CD8-positive, alpha-beta memory T cell (primary cell): Measurements from ENCODE around the gene SFTPA1. TPM values are rescaled to one million over a fixed set of nuclear protein-coding genes. Genes with fewer than 3 reads are reported as not detected.
"Not testable (repeated sequence)": the region's sequence is repeated elsewhere in the genome, so short reads cannot be mapped to it uniquely, and the experiment has no call there.

Experiments
- CTCF ChIA-PET: fragments of 350-600 bp; sonication (Branson Sonifier 250); formaldehyde crosslinking; loops from one replicate; lab custom pipeline; 2021; ENCODE audit warnings: antibody characterized with exemption; lab: Charles Lee
- POLR2A ChIA-PET: fragments of 350-600 bp; sonication (Branson Sonifier 250); formaldehyde crosslinking; loops from one replicate; lab custom pipeline; 2021; ENCODE audit warnings: antibody characterized with exemption; lab: Charles Lee
- DNase-seq, 5 donors: peaks; one replicate each; pipeline versions ENCODE4 v3.0.0 to v3.0.0-alpha.2; 2020 to 2022; ENCODE audit warnings: mixed read lengths in 1 of 5
- H3K27ac ChIP-seq: one replicate; pipeline ENCODE4 v1.7.0; 2013; ENCODE audit warnings: low read depth, mild to moderate bottlenecking, low read length, moderate library complexity
- H3K27me3 ChIP-seq: 2 replicates; pipeline ENCODE4 v1.7.0; 2013; ENCODE audit warnings: low read length, mild to moderate bottlenecking; ENCODE audit not compliant: insufficient read depth, poor library complexity, severe bottlenecking
- H3K36me3 ChIP-seq: 2 replicates; pipeline ENCODE4 v1.7.0; 2013; ENCODE audit warnings: mild to moderate bottlenecking, low read length, moderate library complexity; ENCODE audit not compliant: insufficient read depth
- H3K4me1 ChIP-seq: 2 replicates; pipeline ENCODE4 v1.7.0; 2013; ENCODE audit warnings: mild to moderate bottlenecking, low read length, moderate library complexity; ENCODE audit not compliant: insufficient read depth
- H3K4me3 ChIP-seq: 2 replicates; pipeline ENCODE4 v1.7.0; 2013; ENCODE audit warnings: mild to moderate bottlenecking, low read length
- H3K9me3 ChIP-seq: 2 replicates; pipeline ENCODE4 v1.7.0; 2013; ENCODE audit warnings: mild to moderate bottlenecking, low read length
- H3K27ac Mint-ChIP-seq, 8 donors: one replicate each; pipeline ENCODE4 v1.8.0; 2020 to 2021; ENCODE audit warnings: mixed read lengths in 8 of 8, mild to moderate bottlenecking in 6 of 8, inconsistent platforms in 3 of 8, moderate library complexity in 3 of 8
- H3K27me3 Mint-ChIP-seq, 2 donors: one replicate each; pipeline ENCODE4 v1.8.0; 2020 to 2021; ENCODE audit warnings: mixed read lengths in 2 of 2, mild to moderate bottlenecking in 1 of 2, moderate library complexity in 1 of 2
- H3K36me3 Mint-ChIP-seq, 3 donors: one replicate each; pipeline ENCODE4 v1.8.0; 2020 to 2021; ENCODE audit warnings: mixed read lengths in 3 of 3, inconsistent platforms in 1 of 3, mild to moderate bottlenecking in 1 of 3
- H3K4me1 Mint-ChIP-seq, 3 donors: one replicate each; pipeline ENCODE4 v1.8.0; 2020 to 2021; ENCODE audit warnings: mixed read lengths in 3 of 3, inconsistent platforms in 1 of 3, mild to moderate bottlenecking in 1 of 3
- H3K4me3 Mint-ChIP-seq, 7 donors: one replicate each; pipeline ENCODE4 v1.8.0; 2020 to 2021; ENCODE audit warnings: mixed read lengths in 7 of 7, mild to moderate bottlenecking in 6 of 7, moderate library complexity in 4 of 7, inconsistent platforms in 2 of 7
- H3K9me3 Mint-ChIP-seq, 5 donors: one replicate each; pipeline ENCODE4 v1.8.0; 2020 to 2022; ENCODE audit warnings: mixed read lengths in 5 of 5, mild to moderate bottlenecking in 3 of 5, moderate library complexity in 2 of 5, inconsistent platforms in 1 of 5
- polyA plus RNA-seq: library from polyadenylated mRNA; unstranded; fragments of 300-500 nt; fragmentation: Illumina TruSeq; gene quantifications from one replicate; pipeline ENCODE4 v1.2.3, GENCODE V29; 2021
- total RNA-seq, 2 experiments: library from RNA; stranded (reverse); gene quantifications; one replicate each; pipeline ENCODE4 v1.2.3, GENCODE V29; 2021

The SFTPA1 gene
- total and polyA plus RNA-seq, 3 experiments from 2014 or later, result not detected

GRCh38 chr10:79599644-79600043 is 11.1 kb upstream of the SFTPA1 start:
- H3K4me1 ChIP-seq, H3K27ac ChIP-seq, H3K27ac Mint-ChIP-seq, POLR2A ChIA-PET, H3K4me1 Mint-ChIP-seq, H3K9me3 ChIP-seq, H3K36me3 ChIP-seq, H3K27me3 ChIP-seq, DNase-seq, H3K4me3 Mint-ChIP-seq, CTCF ChIA-PET, H3K4me3 ChIP-seq: not testable (repeated sequence)
- Mint-ChIP-seq H3K9me3 (peaks cover 13 to 22% (median 15%) of the 10 kb centered on the region in 5 donors), H3K27me3 (peaks cover 11 to 39% of the 10 kb centered on the region in 2 donors), H3K36me3 (peaks cover 0 to 17% (median 4%) of the 10 kb centered on the region in 3 donors)

GRCh38 chr10:79601939-79602338 is 8.8 kb upstream of the SFTPA1 start:
- H3K9me3 ChIP-seq, result no peaks in the 10 kb centered on the region
- no peak for DNase-seq
- CTCF ChIA-PET, result no interaction called here
- H3K27me3 Mint-ChIP-seq, result peaks cover 7 to 26% of the 10 kb centered on the region in 2 donors
- no peak overlapping the region for H3K27ac ChIP-seq
- H3K4me3 Mint-ChIP-seq, result no peak overlapping the region
- H3K9me3 Mint-ChIP-seq, result peaks cover 9 to 18% (median 13%) of the 10 kb centered on the region in 5 donors
- no peaks in the 10 kb centered on the region for H3K4me1 Mint-ChIP-seq
- H3K36me3 ChIP-seq, result no peaks in the 10 kb centered on the region
- no peak overlapping the region for H3K4me3 ChIP-seq
- H3K4me1 ChIP-seq, result no peaks in the 10 kb centered on the region
- POLR2A ChIA-PET, result no interaction called here
- H3K36me3 Mint-ChIP-seq, result peaks cover 0 to 17% (median 2%) of the 10 kb centered on the region in 3 donors
- H3K27ac Mint-ChIP-seq, result no peak overlapping the region
- H3K27me3 ChIP-seq, result no peaks in the 10 kb centered on the region

- Mint-ChIP-seq H3K4me3 (no peak overlapping the region), H3K27ac (no peak overlapping the region), H3K9me3 (peaks cover 3 to 9% (median 4%) of the 10 kb centered on the region in 5 donors), H3K27me3 (peaks cover 7 to 17% of the 10 kb centered on the region in 2 donors), H3K36me3 (peaks cover 0 to 7% (median 2%) of the 10 kb centered on the region in 3 donors), H3K4me1 (no peaks in the 10 kb centered on the region)
- Histone ChIP-seq H3K27me3 (no peaks in the 10 kb centered on the region), H3K36me3 (no peaks in the 10 kb centered on the region), H3K4me3 (no peak overlapping the region), H3K9me3 (no peaks in the 10 kb centered on the region), H3K27ac (no peak overlapping the region), H3K4me1 (no peaks in the 10 kb centered on the region)
- ChIA-PET POLR2A (no interaction called here), CTCF (no interaction called here)
- no peak for DNase-seq
Measured at GRCh38 chr10:79602953-79603352, 7.8 kb upstream of the SFTPA1 start.

GRCh38 chr10:79604294-79604693 is 6.4 kb upstream of the SFTPA1 start:
- no peak overlapping the region for H3K27ac Mint-ChIP-seq
- Histone ChIP-seq H3K4me1 (no peaks in the 10 kb centered on the region), H3K36me3 (no peaks in the 10 kb centered on the region), H3K4me3 (no peak overlapping the region), H3K27me3 (no peaks in the 10 kb centered on the region), H3K9me3 (no peaks in the 10 kb centered on the region), H3K27ac (no peak overlapping the region)
- DNase-seq, result no peak
- POLR2A ChIA-PET, result no interaction called here
- CTCF ChIA-PET, result no interaction called here
- peaks cover 0 to 2% (median 0%) of the 10 kb centered on the region in 5 donors for H3K9me3 Mint-ChIP-seq
- H3K4me3 Mint-ChIP-seq, result no peak overlapping the region
- H3K36me3 Mint-ChIP-seq, result no peaks in the 10 kb centered on the region
- H3K4me1 Mint-ChIP-seq, result no peaks in the 10 kb centered on the region
- peaks cover 4 to 7% of the 10 kb centered on the region in 2 donors for H3K27me3 Mint-ChIP-seq

- DNase-seq, result no peak
- Mint-ChIP-seq H3K4me1 (no peaks in the 10 kb centered on the region), H3K4me3 (no peak overlapping the region), H3K36me3 (no peaks in the 10 kb centered on the region), H3K27me3 (peaks cover 0 to 3% of the 10 kb centered on the region in 2 donors), H3K27ac (no peak overlapping the region), H3K9me3 (peaks cover 0 to 2% (median 0%) of the 10 kb centered on the region in 5 donors)
- Histone ChIP-seq H3K27me3 (no peaks in the 10 kb centered on the region), H3K27ac (no peak overlapping the region), H3K4me1 (no peaks in the 10 kb centered on the region), H3K36me3 (no peaks in the 10 kb centered on the region), H3K4me3 (no peak overlapping the region), H3K9me3 (no peaks in the 10 kb centered on the region)
- CTCF ChIA-PET, result no interaction called here
- POLR2A ChIA-PET, result no interaction called here
Measured at GRCh38 chr10:79605308-79605707, 5.4 kb upstream of the SFTPA1 start.

- peak overlapping the region in 1 of 8 donors; percentile 54 for H3K27ac Mint-ChIP-seq
- H3K4me1 Mint-ChIP-seq, result no peaks in the 10 kb centered on the region
- no peak overlapping the region for H3K4me3 ChIP-seq
- ChIA-PET POLR2A (no interaction called here), CTCF (no interaction called here)
- H3K36me3 ChIP-seq, result no peaks in the 10 kb centered on the region
- H3K27ac ChIP-seq, result no peak overlapping the region
- DNase-seq, result peak in 3 of 5 donors; percentile 6 to 27 (median 11)
- no peaks in the 10 kb centered on the region for H3K36me3 Mint-ChIP-seq
- no peaks in the 10 kb centered on the region for H3K4me1 ChIP-seq
- H3K9me3 Mint-ChIP-seq, result peaks cover 0 to 2% (median 0%) of the 10 kb centered on the region in 5 donors
- H3K27me3 ChIP-seq, result no peaks in the 10 kb centered on the region
- no peak overlapping the region for H3K4me3 Mint-ChIP-seq
- peaks cover 0 to 3% of the 10 kb centered on the region in 2 donors for H3K27me3 Mint-ChIP-seq
- no peaks in the 10 kb centered on the region for H3K9me3 ChIP-seq
Measured at GRCh38 chr10:79608505-79609375, 2.0 kb upstream of the SFTPA1 start.

- POLR2A ChIA-PET, CTCF ChIA-PET, H3K4me1 Mint-ChIP-seq, DNase-seq, H3K9me3 Mint-ChIP-seq, H3K36me3 Mint-ChIP-seq, H3K27ac ChIP-seq, H3K27me3 Mint-ChIP-seq, H3K4me1 ChIP-seq, H3K27me3 ChIP-seq, H3K4me3 Mint-ChIP-seq, H3K36me3 ChIP-seq, H3K27ac Mint-ChIP-seq, H3K9me3 ChIP-seq, H3K4me3 ChIP-seq: not testable (repeated sequence)
Measured at GRCh38 chr10:79611193-79611976, 646 bp downstream of the SFTPA1 start.

GRCh38 chr10:79615577-79615976 is 4.8 kb downstream of the SFTPA1 start:
- Histone ChIP-seq H3K36me3 (no peaks in the 10 kb centered on the region), H3K4me3 (no peak overlapping the region), H3K27ac (no peak overlapping the region), H3K4me1 (no peaks in the 10 kb centered on the region), H3K27me3 (no peaks in the 10 kb centered on the region), H3K9me3 (no peaks in the 10 kb centered on the region)
- no peak overlapping the region for H3K27ac Mint-ChIP-seq
- peaks cover 0 to 1% of the 10 kb centered on the region in 2 donors for H3K27me3 Mint-ChIP-seq
- ChIA-PET CTCF (no interaction called here), POLR2A (no interaction called here)
- H3K4me3 Mint-ChIP-seq, result no peak overlapping the region
- H3K36me3 Mint-ChIP-seq, result peaks cover 0 to 3% (median 0%) of the 10 kb centered on the region in 3 donors
- H3K9me3 Mint-ChIP-seq, result peaks cover 0 to 2% (median 0%) of the 10 kb centered on the region in 5 donors
- DNase-seq, result no peak
- H3K4me1 Mint-ChIP-seq, result no peaks in the 10 kb centered on the region
